ENCODE data around the gene ZMYND19.
"Not testable (repeated sequence)": the region's sequence is repeated elsewhere in the genome, so short reads cannot be mapped to it uniquely, and the experiment has no call there.

The ZMYND19 gene

GRCh38 chr9:137554349-137554748 is 36.0 kb downstream of the ZMYND19 start:
- no peak for TF ChIP-seq CTCF (IDR thresholded peaks at IDR 0.05)
- H3K9me3 ChIP-seq = no peaks in the 10 kb centered on the region
- H3K27ac ChIP-seq = no peak overlapping the region
- peaks cover 9% of the 10 kb centered on the region for H3K27me3 ChIP-seq
- H3K4me3 ChIP-seq (ENCODE audit: low read depth in 1 of 2, low read length in 1 of 2) = no peak overlapping the region
- peaks cover 23% of the 10 kb centered on the region for H3K36me3 ChIP-seq
- H3K4me1 ChIP-seq (ENCODE audit: control insufficient read depth in 1 of 2, insufficient read depth in 1 of 2, low read depth in 1 of 2, low read length in 1 of 2) = peaks cover 12 to 20% of the 10 kb centered on the region in 2 experiments

GRCh38 chr9:137553654-137554053 is 36.7 kb downstream of the ZMYND19 start:
- not testable (repeated sequence) for H3K9me3 ChIP-seq; H3K27ac ChIP-seq; H3K27me3 ChIP-seq; H3K4me3 ChIP-seq (ENCODE audit: low read depth in 1 of 2, low read length in 1 of 2)
- Histone ChIP-seq H3K36me3 (peaks cover 23% of the 10 kb centered on the region), H3K4me1 (ENCODE audit: control insufficient read depth in 1 of 2, insufficient read depth in 1 of 2, low read depth in 1 of 2, low read length in 1 of 2) (peaks cover 12 to 20% of the 10 kb centered on the region in 2 experiments)

- peak overlapping the region; percentile 79 to 87 for H3K4me3 ChIP-seq (ENCODE audit: low read depth in 1 of 2, low read length in 1 of 2)
- peak overlapping the region; percentile 70 for H3K27ac ChIP-seq
- TF ChIP-seq CTCF (IDR thresholded peaks at IDR 0.05) = no peak
- H3K9me3 ChIP-seq = no peaks in the 10 kb centered on the region
- H3K4me1 ChIP-seq (ENCODE audit: control insufficient read depth in 1 of 2, insufficient read depth in 1 of 2, low read depth in 1 of 2, low read length in 1 of 2) = peaks cover 12 to 20% of the 10 kb centered on the region in 2 experiments
- peaks cover 9% of the 10 kb centered on the region for H3K27me3 ChIP-seq
- peaks cover 15% of the 10 kb centered on the region for H3K36me3 ChIP-seq
Observed at GRCh38 chr9:137552022-137552768, 38.1 kb downstream of the ZMYND19 start.

GRCh38 chr9:137551264-137552021 is 38.9 kb downstream of the ZMYND19 start, which contains the start of gene MRPL41:
Gene MRPL41 (plus strand): TSS chr9:137551879. CDS start chr9:137552082, 203 bp downstream.
- H3K4me3 ChIP-seq (ENCODE audit: low read depth in 1 of 2, low read length in 1 of 2) = peak within 1 kb of the TSS; percentile 79 to 87
- H3K27me3 ChIP-seq = peaks cover 9% of the 10 kb centered on the region
- H3K27ac ChIP-seq = peak within 1 kb of the TSS; percentile 70
- TF ChIP-seq CTCF (IDR thresholded peaks at IDR 0.05) = peak; percentile 25
- no peaks in the 10 kb centered on the region for H3K9me3 ChIP-seq
- H3K36me3 ChIP-seq = peaks cover 11% of the 10 kb centered on the region
- peaks cover 12 to 20% of the 10 kb centered on the region in 2 experiments for H3K4me1 ChIP-seq (ENCODE audit: control insufficient read depth in 1 of 2, insufficient read depth in 1 of 2, low read depth in 1 of 2, low read length in 1 of 2)

- H3K9me3 ChIP-seq, H3K27me3 ChIP-seq, H3K36me3 ChIP-seq: not testable (repeated sequence)
- peak overlapping the region; percentile 79 to 87 for H3K4me3 ChIP-seq (ENCODE audit: low read depth in 1 of 2, low read length in 1 of 2)
- peaks cover 12 to 20% of the 10 kb centered on the region in 2 experiments for H3K4me1 ChIP-seq (ENCODE audit: control insufficient read depth in 1 of 2, insufficient read depth in 1 of 2, low read depth in 1 of 2, low read length in 1 of 2)
- H3K27ac ChIP-seq = peak overlapping the region; percentile 33
Observed at GRCh38 chr9:137550958-137551263, 39.4 kb downstream of the ZMYND19 start.

- H3K4me1 ChIP-seq (ENCODE audit: control insufficient read depth in 1 of 2, insufficient read depth in 1 of 2, low read depth in 1 of 2, low read length in 1 of 2) = peaks cover 12 to 20% of the 10 kb centered on the region in 2 experiments
- no peaks in the 10 kb centered on the region for H3K9me3 ChIP-seq
- TF ChIP-seq CTCF (IDR thresholded peaks at IDR 0.05) = no peak
- H3K4me3 ChIP-seq (ENCODE audit: low read depth in 1 of 2, low read length in 1 of 2) = peak within 1 kb of the TSS; percentile 79 to 87
- peak within 1 kb of the TSS; percentile 33 for H3K27ac ChIP-seq
- peaks cover 9% of the 10 kb centered on the region for H3K27me3 ChIP-seq
- peaks cover 4% of the 10 kb centered on the region for H3K36me3 ChIP-seq
Observed at GRCh38 chr9:137550231-137550621, 40.1 kb downstream of the ZMYND19 start, which contains the start of gene PNPLA7. Gene PNPLA7 (minus strand): TSS chr9:137550402. CDS start chr9:137550197, 205 bp downstream.
